Measurements from ENCODE around the gene IRAK4. TPM values are rescaled to one million over a fixed set of nuclear protein-coding genes. Genes with fewer than 3 reads are reported as not detected.

The IRAK4 gene
- total and polyA plus RNA-seq, 2 donors (not counting 3 experiments of a cell fraction or from before 2014, with no cell fraction given), result 10.8 to 13.1 TPM

GRCh38 chr12:43806737-43807072 lies 48.0 kb downstream of the IRAK4 start:
- ChIA-PET CTCF (interaction anchor here (1.4 to 2.6 kb wide), 5 partner anchors 10 to 76 kb away, joined by 3 to 22 read pairs (median 9); partner anchors contain the start of genes IRAK4 and PUS7L), POLR2A (interaction anchor here (1.8 kb wide), 1 partner anchor 48 kb away, joined by 7 read pairs; the partner anchor contains the start of genes IRAK4 and PUS7L)
- H2AFZ ChIP-seq (ENCODE audit: low read depth, low read length), result peak overlapping the region; percentile 71
- H3K36me3 ChIP-seq (ENCODE audit: control insufficient read depth in 2 of 2, extremely low read depth in 1 of 2, insufficient read depth in 2 of 2, low read length in 2 of 2), result peaks cover 0 to 3% of the 10 kb centered on the region in 2 experiments
- peak overlapping the region; percentile 70 to 84 (median 74) for H3K4me3 ChIP-seq (replicated peaks in 1 of 3; ENCODE audit: insufficient read depth in 1 of 3, low read depth in 1 of 3, low read length in 3 of 3)
- peaks cover 13% of the 10 kb centered on the region for H3K4me1 ChIP-seq (ENCODE audit: control insufficient read depth, extremely low read depth, insufficient read depth, low read length)
- no peak for DNase-seq (ENCODE audit: low read depth, low spot score)
- peak overlapping the region; percentile 97 for H3K4me2 ChIP-seq (ENCODE audit: insufficient read depth, low read length)
- no peak for FAIRE-seq
- H3K27ac ChIP-seq (ENCODE audit: insufficient read depth, low read depth, low read length), result peak overlapping the region; percentile 89
- intact Hi-C loops (cut with micrococcal nuclease), result loop anchor here (1.0 kb wide), 3 partner anchors 30 to 76 kb away; partner anchors contain the start of genes IRAK4, PUS7L and TMEM117
- H3K9me1 ChIP-seq (replicated peaks; ENCODE audit: control insufficient read depth, extremely low read depth, insufficient read depth, low read length), result no peaks in the 10 kb centered on the region
- TF ChIP-seq FOS (IDR thresholded peaks at IDR 0.05; ENCODE audit: borderline replicate concordance, insufficient read depth, low read length), result no peak
- no peak for TF ChIP-seq POLR2A (IDR thresholded peaks at IDR 0.05; ENCODE audit: low read depth, low read length)
- no peak for TF ChIP-seq EZH2 (IDR thresholded peaks at IDR 0.05; ENCODE audit: borderline replicate concordance, low read depth, low read length, severe bottlenecking)
- peaks cover 28% of the 10 kb centered on the region for H3K79me2 ChIP-seq (ENCODE audit: control insufficient read depth, insufficient read depth, low read length)
- dilution Hi-C loops (cut with MboI; ENCODE audit: extremely low pct_ligation_motif_present, low sequenced_read_pairs), result no loop called here
- no peaks in the 10 kb centered on the region for H4K20me1 ChIP-seq (replicated peaks; ENCODE audit: control insufficient read depth, extremely low read depth, insufficient read depth, low read length)
- no peaks in the 10 kb centered on the region for H3K9me3 ChIP-seq (replicated peaks; ENCODE audit: control insufficient read depth, insufficient read depth, low read length)
- H3K9ac ChIP-seq (replicated peaks; ENCODE audit: extremely low read depth, insufficient read depth, low read length), result peak overlapping the region; percentile 97
- peaks cover 6 to 17% of the 10 kb centered on the region in 2 experiments for H3K27me3 ChIP-seq (ENCODE audit: control insufficient read depth in 2 of 2, insufficient read depth in 2 of 2, low read length in 2 of 2)
- BruUV-seq (replicated peaks), result TSS peak; percentile 88

GRCh38 chr12:43807386-43807785 lies 48.6 kb downstream of the IRAK4 start:
- Histone ChIP-seq H3K27me3 (ENCODE audit: control insufficient read depth in 2 of 2, insufficient read depth in 2 of 2, low read length in 2 of 2) (peaks cover 8 to 23% of the 10 kb centered on the region in 2 experiments), H3K79me2 (ENCODE audit: control insufficient read depth, insufficient read depth, low read length) (peaks cover 28% of the 10 kb centered on the region), H3K9me3 (replicated peaks; ENCODE audit: control insufficient read depth, insufficient read depth, low read length) (no peaks in the 10 kb centered on the region), H3K9ac (replicated peaks; ENCODE audit: extremely low read depth, insufficient read depth, low read length) (no peak overlapping the region), H3K4me2 (ENCODE audit: insufficient read depth, low read length) (no peak overlapping the region), H3K4me3 (replicated peaks in 1 of 3; ENCODE audit: insufficient read depth in 1 of 3, low read depth in 1 of 3, low read length in 3 of 3) (no peak overlapping the region), H4K20me1 (replicated peaks; ENCODE audit: control insufficient read depth, extremely low read depth, insufficient read depth, low read length) (no peaks in the 10 kb centered on the region), H3K36me3 (ENCODE audit: control insufficient read depth in 2 of 2, extremely low read depth in 1 of 2, insufficient read depth in 2 of 2, low read length in 2 of 2) (peaks cover 0 to 3% of the 10 kb centered on the region in 2 experiments), H2AFZ (ENCODE audit: low read depth, low read length) (no peak overlapping the region), H3K9me1 (replicated peaks; ENCODE audit: control insufficient read depth, extremely low read depth, insufficient read depth, low read length) (no peaks in the 10 kb centered on the region), H3K27ac (ENCODE audit: insufficient read depth, low read depth, low read length) (no peak overlapping the region), H3K4me1 (ENCODE audit: control insufficient read depth, extremely low read depth, insufficient read depth, low read length) (peaks cover 13% of the 10 kb centered on the region)
- TF ChIP-seq MAX (IDR thresholded peaks at IDR 0.05; ENCODE audit: insufficient read depth, insufficient read length) (no peak), JUN (IDR thresholded peaks at IDR 0.05; ENCODE audit: borderline replicate concordance, insufficient read depth, insufficient read length, low read depth) (no peak), EZH2 (IDR thresholded peaks at IDR 0.05; ENCODE audit: borderline replicate concordance, low read depth, low read length, severe bottlenecking) (no peak), MYC (IDR thresholded peaks at IDR 0.05; ENCODE audit: low read depth, low read length) (no peak), CTCF (IDR thresholded peaks at IDR 0.05; ENCODE audit: extremely low read depth in 1 of 2, insufficient read depth in 1 of 2, low read depth in 1 of 2, low read length in 2 of 2) (no peak), POLR2AphosphoS5 (IDR thresholded peaks at IDR 0.05; ENCODE audit: insufficient read depth, low read depth, low read length) (no peak), GATA2 (IDR thresholded peaks at IDR 0.05; ENCODE audit: insufficient read depth, insufficient read length, low read depth, low read length) (no peak), POLR2A (IDR thresholded peaks at IDR 0.05; ENCODE audit: low read depth, low read length) (no peak), FOS (IDR thresholded peaks at IDR 0.05; ENCODE audit: borderline replicate concordance, insufficient read depth, low read length) (no peak)
- no TSS peak for BruUV-seq (replicated peaks)
- POLR2A ChIA-PET, result no interaction called here
- intact Hi-C loops (cut with micrococcal nuclease) (no loop called here), dilution Hi-C loops (cut with MboI; ENCODE audit: extremely low pct_ligation_motif_present, low sequenced_read_pairs) (no loop called here)
- DNase-seq (ENCODE audit: low read depth, low spot score) (no peak), FAIRE-seq (no peak)
- CTCF ChIA-PET, result no interaction called here
